ENCODE results near the gene CATSPERD.

CATSPERD gene

DNA sequence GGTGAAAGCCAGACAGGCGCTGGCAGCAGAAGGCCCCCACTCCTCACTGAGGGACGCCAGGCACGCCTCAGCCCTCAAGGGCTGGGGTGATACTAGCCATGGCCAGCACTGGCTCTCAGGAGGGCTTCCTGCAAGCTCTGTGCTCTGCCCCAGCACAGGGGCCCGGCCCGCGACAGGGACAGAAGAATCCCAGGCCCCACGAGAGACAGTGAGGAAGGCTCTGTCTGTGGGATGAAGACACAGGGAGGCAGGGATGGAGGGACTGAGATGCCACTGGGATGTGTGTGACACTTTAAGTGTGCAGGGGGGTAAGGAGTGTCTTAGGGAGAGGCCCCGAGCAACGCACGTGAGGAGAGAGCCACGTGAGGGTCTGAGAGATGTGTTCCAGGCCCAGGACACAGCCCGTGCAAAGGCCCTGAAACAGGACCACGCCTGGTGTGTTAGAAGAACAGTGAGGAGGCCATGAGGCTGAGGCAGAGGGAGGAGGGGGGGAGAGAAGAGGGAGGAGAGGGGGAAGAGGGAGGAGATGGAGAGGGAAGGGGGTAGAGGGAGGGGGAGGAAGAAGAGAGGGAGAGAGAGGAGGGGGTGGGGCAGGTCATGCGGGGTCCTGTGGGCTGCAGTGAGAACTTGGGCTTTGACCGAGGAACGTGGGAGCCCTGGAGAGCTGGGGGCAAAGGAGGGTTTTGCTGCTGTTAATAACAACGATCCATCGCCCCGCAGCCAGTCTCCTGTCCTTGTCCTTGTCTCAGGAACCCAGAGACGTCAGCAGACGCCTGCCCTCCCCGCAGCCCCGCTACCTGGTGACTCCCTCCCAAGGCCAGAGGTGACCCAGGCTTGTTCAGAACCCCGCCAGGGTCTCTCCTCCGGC, 23.2 kb upstream of the CATSPERD start:
- H3K4me2 ChIP-seq (ENCODE audit: low read length) = no peak overlapping the region
- no peak overlapping the region for H3K27ac ChIP-seq (ENCODE audit: low read depth, low read length)
- no peak overlapping the region for H2BK12ac ChIP-seq (ENCODE audit: low read length)
- no CpG with 5 or more reads among the region's 25 CpGs for WGBS (ENCODE audit: extremely low coverage, insufficient coverage, insufficient read length)
- H3K18ac ChIP-seq (ENCODE audit: low read length) = no peak overlapping the region
- H3K36me3 ChIP-seq (ENCODE audit: control insufficient read depth in 1 of 2, insufficient read depth in 2 of 2, low read length in 2 of 2) = peaks cover 76 to 84% of the 10 kb centered on the region in 2 experiments
- H2BK5ac ChIP-seq (ENCODE audit: low read depth, low read length, poor library complexity) = no peak overlapping the region
- peaks cover 7% of the 10 kb centered on the region for H3K9me3 ChIP-seq (ENCODE audit: insufficient read depth, low read depth, low read length)
- no peak overlapping the region for H3K9ac ChIP-seq (ENCODE audit: low read length)
- no peak overlapping the region for H4K91ac ChIP-seq (ENCODE audit: low read depth, low read length)
- no peak overlapping the region for H4K12ac ChIP-seq (ENCODE audit: low read depth, low read length)
- H3K79me1 ChIP-seq (ENCODE audit: low read length) = no peaks in the 10 kb centered on the region
- DNase-seq = no peak
- H3K4me1 ChIP-seq (ENCODE audit: control insufficient read depth in 1 of 2, insufficient read depth in 2 of 2, low read length in 2 of 2) = no peaks in the 10 kb centered on the region
- no peak overlapping the region for H2BK120ac ChIP-seq (ENCODE audit: insufficient read depth, low read length, poor library complexity)
- H3K4me3 ChIP-seq (ENCODE audit: low read depth, low read length) = no peak overlapping the region
- no peak overlapping the region for H4K8ac ChIP-seq (ENCODE audit: low read depth, low read length)
- H3K79me2 ChIP-seq (ENCODE audit: control insufficient read depth, insufficient read depth, low read length, poor library complexity) = peaks cover 11% of the 10 kb centered on the region
- no peak overlapping the region for H3K4ac ChIP-seq (ENCODE audit: low read depth, low read length)
- no peak overlapping the region for H2AFZ ChIP-seq (ENCODE audit: insufficient read depth, low read length, poor library complexity)
- no peak overlapping the region for H2AK5ac ChIP-seq (ENCODE audit: low read length)
- H3K23ac ChIP-seq (ENCODE audit: low read length) = no peak overlapping the region
- H3K14ac ChIP-seq (ENCODE audit: low read length) = no peak overlapping the region
- H3K27me3 ChIP-seq (ENCODE audit: insufficient read depth, low read length) = no peaks in the 10 kb centered on the region

DNA sequence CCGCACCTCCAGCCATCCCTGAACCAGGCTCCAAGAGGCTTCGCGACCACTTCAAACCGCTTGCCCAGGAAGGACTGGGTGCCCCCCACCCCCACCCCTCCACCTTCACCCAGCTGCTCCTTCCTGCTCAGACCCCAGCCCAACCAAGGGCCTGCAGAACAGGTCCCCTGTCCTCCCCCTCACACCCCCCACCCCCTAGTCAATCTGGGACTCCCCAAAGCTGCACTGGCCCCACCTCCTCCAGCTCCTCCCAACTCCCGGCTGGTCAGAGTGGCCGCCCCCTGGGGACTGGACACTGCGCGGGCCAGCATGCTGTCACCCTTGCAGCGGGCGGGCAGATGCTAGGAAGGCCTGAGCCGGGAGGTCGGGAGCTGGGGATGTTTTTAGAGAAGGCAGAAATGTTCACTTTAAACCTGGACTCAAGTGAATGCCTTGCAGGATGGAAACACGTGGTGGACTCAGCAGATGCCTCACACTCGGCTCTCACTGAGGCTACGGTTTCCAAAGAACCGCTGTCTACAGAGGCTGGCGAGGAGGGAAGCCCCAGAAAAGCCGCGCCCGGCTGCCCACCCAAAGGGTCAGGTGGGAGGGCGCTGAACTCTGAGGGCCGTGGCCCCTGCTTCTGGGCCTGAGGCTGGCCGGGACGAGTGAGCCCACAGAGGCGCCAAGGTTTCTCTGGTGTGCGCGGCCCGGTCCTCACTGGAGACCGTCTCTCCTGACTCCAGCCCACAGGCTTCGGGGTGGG, 22.4 kb upstream of the CATSPERD start:
- no peak overlapping the region for H3K14ac ChIP-seq (ENCODE audit: low read length)
- no peak overlapping the region for H4K8ac ChIP-seq (ENCODE audit: low read depth, low read length)
- H3K9ac ChIP-seq (ENCODE audit: low read length) = no peak overlapping the region
- no peak overlapping the region for H3K4me2 ChIP-seq (ENCODE audit: low read length)
- no peak overlapping the region for H4K91ac ChIP-seq (ENCODE audit: low read depth, low read length)
- H4K12ac ChIP-seq (ENCODE audit: low read depth, low read length) = no peak overlapping the region
- H3K9me3 ChIP-seq (ENCODE audit: insufficient read depth, low read depth, low read length) = peaks cover 7% of the 10 kb centered on the region
- no peak overlapping the region for H2BK12ac ChIP-seq (ENCODE audit: low read length)
- peaks cover 4% of the 10 kb centered on the region for H3K79me2 ChIP-seq (ENCODE audit: control insufficient read depth, insufficient read depth, low read length, poor library complexity)
- H3K18ac ChIP-seq (ENCODE audit: low read length) = no peak overlapping the region
- no peak overlapping the region for H2BK120ac ChIP-seq (ENCODE audit: insufficient read depth, low read length, poor library complexity)
- no peak overlapping the region for H3K4me3 ChIP-seq (ENCODE audit: low read depth, low read length)
- H2BK5ac ChIP-seq (ENCODE audit: low read depth, low read length, poor library complexity) = no peak overlapping the region
- no CpG with 5 or more reads among the region's 30 CpGs for WGBS (ENCODE audit: extremely low coverage, insufficient coverage, insufficient read length)
- H3K27me3 ChIP-seq (ENCODE audit: insufficient read depth, low read length) = no peaks in the 10 kb centered on the region
- no peak overlapping the region for H2AK5ac ChIP-seq (ENCODE audit: low read length)
- no peak for DNase-seq
- H3K4ac ChIP-seq (ENCODE audit: low read depth, low read length) = no peak overlapping the region
- H3K79me1 ChIP-seq (ENCODE audit: low read length) = no peaks in the 10 kb centered on the region
- no peaks in the 10 kb centered on the region for H3K4me1 ChIP-seq (ENCODE audit: control insufficient read depth in 1 of 2, insufficient read depth in 2 of 2, low read length in 2 of 2)
- no peak overlapping the region for H3K27ac ChIP-seq (ENCODE audit: low read depth, low read length)
- H3K36me3 ChIP-seq (ENCODE audit: control insufficient read depth in 1 of 2, insufficient read depth in 2 of 2, low read length in 2 of 2) = peaks cover 69 to 77% of the 10 kb centered on the region in 2 experiments
- H3K23ac ChIP-seq (ENCODE audit: low read length) = no peak overlapping the region
- H2AFZ ChIP-seq (ENCODE audit: insufficient read depth, low read length, poor library complexity) = no peak overlapping the region

DNA sequence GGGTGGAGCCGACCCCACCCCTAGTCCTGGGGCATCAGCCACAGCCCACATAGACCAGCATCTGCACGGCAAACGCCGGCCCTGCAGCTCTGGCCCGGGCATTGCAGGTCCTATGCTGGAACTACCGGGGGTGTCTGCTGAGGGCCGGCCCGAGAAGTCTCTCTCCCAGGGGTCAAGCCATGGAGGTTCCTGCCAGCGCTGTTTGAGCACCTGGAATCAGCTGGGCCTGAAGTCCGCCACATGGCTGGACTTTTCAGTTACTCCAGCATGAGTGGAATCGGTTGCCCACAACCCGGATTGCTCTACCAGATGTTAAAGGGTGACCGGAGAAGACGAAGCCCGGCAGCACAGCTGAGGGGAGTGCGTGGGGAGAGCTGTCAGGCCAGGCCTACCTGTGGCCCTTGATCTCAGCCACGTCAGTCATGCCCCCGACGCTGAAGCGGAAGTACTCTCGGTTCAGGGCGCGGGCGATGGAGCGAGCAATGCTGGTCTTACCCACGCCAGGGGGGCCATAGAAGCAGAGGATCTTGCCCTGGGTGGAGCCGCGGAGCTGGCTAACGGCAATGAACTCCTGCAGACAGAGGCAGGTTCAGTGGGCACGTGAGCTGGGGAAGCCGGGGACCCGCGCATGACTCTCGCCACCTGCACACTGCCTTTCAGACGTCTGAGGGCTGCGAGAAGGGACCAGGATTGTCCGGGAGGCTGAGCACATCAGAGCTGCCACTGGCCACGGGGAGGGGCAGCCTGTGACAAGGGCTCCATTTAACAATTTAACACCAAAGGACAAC, 21.6 kb upstream of the CATSPERD start:
- no peak overlapping the region for H3K4ac ChIP-seq (ENCODE audit: low read depth, low read length)
- H3K27me3 ChIP-seq (ENCODE audit: insufficient read depth, low read length) = no peaks in the 10 kb centered on the region
- H4K91ac ChIP-seq (ENCODE audit: low read depth, low read length) = no peak overlapping the region
- no peak overlapping the region for H2BK12ac ChIP-seq (ENCODE audit: low read length)
- H2AK5ac ChIP-seq (ENCODE audit: low read length) = no peak overlapping the region
- H3K4me1 ChIP-seq (ENCODE audit: control insufficient read depth in 1 of 2, insufficient read depth in 2 of 2, low read length in 2 of 2) = no peaks in the 10 kb centered on the region
- H3K36me3 ChIP-seq (ENCODE audit: control insufficient read depth in 1 of 2, insufficient read depth in 2 of 2, low read length in 2 of 2) = peaks cover 69 to 77% of the 10 kb centered on the region in 2 experiments
- H2BK120ac ChIP-seq (ENCODE audit: insufficient read depth, low read length, poor library complexity) = no peak overlapping the region
- no peak overlapping the region for H3K4me3 ChIP-seq (ENCODE audit: low read depth, low read length)
- no peaks in the 10 kb centered on the region for H3K79me1 ChIP-seq (ENCODE audit: low read length)
- H2AFZ ChIP-seq (ENCODE audit: insufficient read depth, low read length, poor library complexity) = no peak overlapping the region
- H3K23ac ChIP-seq (ENCODE audit: low read length) = no peak overlapping the region
- no peak overlapping the region for H2BK5ac ChIP-seq (ENCODE audit: low read depth, low read length, poor library complexity)
- no peak for DNase-seq
- peaks cover 9% of the 10 kb centered on the region for H3K9me3 ChIP-seq (ENCODE audit: insufficient read depth, low read depth, low read length)
- no CpG with 5 or more reads among the region's 38 CpGs for WGBS (ENCODE audit: extremely low coverage, insufficient coverage, insufficient read length)
- H4K8ac ChIP-seq (ENCODE audit: low read depth, low read length) = no peak overlapping the region
- no peak overlapping the region for H3K18ac ChIP-seq (ENCODE audit: low read length)
- no peak overlapping the region for H3K4me2 ChIP-seq (ENCODE audit: low read length)
- no peaks in the 10 kb centered on the region for H3K79me2 ChIP-seq (ENCODE audit: control insufficient read depth, insufficient read depth, low read length, poor library complexity)
- no peak overlapping the region for H3K14ac ChIP-seq (ENCODE audit: low read length)
- no peak overlapping the region for H4K12ac ChIP-seq (ENCODE audit: low read depth, low read length)
- no peak overlapping the region for H3K27ac ChIP-seq (ENCODE audit: low read depth, low read length)
- no peak overlapping the region for H3K9ac ChIP-seq (ENCODE audit: low read length)

DNA sequence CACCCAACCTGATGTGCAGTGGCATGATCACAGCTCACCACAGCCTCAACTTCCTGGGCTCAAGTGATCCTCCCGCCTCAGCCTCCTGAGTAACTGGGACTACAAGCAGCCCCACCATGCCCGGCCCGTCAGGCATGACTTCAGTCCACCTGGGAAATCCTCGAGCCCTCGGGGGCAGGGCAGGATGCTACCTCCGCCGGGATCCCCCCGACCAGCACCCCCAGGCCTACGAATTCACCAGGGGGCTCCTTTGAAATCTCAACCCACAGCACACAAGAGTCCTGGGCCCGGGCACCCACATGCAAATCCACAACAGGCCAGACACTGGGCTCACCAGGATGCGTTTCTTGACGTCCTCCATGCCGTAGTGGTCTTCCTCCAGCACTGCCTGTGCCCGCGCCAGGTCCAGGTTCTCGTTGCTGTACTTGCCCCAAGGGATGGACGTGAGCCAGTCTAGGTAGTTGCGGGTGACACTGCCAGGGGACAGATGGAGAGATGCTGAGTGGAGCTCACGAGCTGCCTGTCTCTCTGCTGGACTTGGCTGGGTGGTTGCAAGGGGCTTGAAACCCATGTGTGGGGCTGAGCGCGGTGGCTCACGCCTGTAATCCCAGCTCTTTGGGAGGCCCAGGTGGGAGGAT, 19.9 kb upstream of the CATSPERD start:
- no peak overlapping the region for H3K18ac ChIP-seq (ENCODE audit: low read length)
- no peaks in the 10 kb centered on the region for H3K27me3 ChIP-seq (ENCODE audit: insufficient read depth, low read length)
- no peak overlapping the region for H2AK5ac ChIP-seq (ENCODE audit: low read length)
- H2AFZ ChIP-seq (ENCODE audit: insufficient read depth, low read length, poor library complexity) = no peak overlapping the region
- H4K12ac ChIP-seq (ENCODE audit: low read depth, low read length) = no peak overlapping the region
- no peak overlapping the region for H2BK5ac ChIP-seq (ENCODE audit: low read depth, low read length, poor library complexity)
- H2BK120ac ChIP-seq (ENCODE audit: insufficient read depth, low read length, poor library complexity) = no peak overlapping the region
- peak overlapping the region; percentile 21 for H3K4me3 ChIP-seq (ENCODE audit: low read depth, low read length)
- no CpG with 5 or more reads among the region's 22 CpGs for WGBS (ENCODE audit: extremely low coverage, insufficient coverage, insufficient read length)
- H3K9ac ChIP-seq (ENCODE audit: low read length) = no peak overlapping the region
- no peaks in the 10 kb centered on the region for H3K4me1 ChIP-seq (ENCODE audit: control insufficient read depth in 1 of 2, insufficient read depth in 2 of 2, low read length in 2 of 2)
- H3K4ac ChIP-seq (ENCODE audit: low read depth, low read length) = no peak overlapping the region
- DNase-seq = no peak
- peaks cover 9% of the 10 kb centered on the region for H3K9me3 ChIP-seq (ENCODE audit: insufficient read depth, low read depth, low read length)
- H3K4me2 ChIP-seq (ENCODE audit: low read length) = no peak overlapping the region
- H4K8ac ChIP-seq (ENCODE audit: low read depth, low read length) = no peak overlapping the region
- no peak overlapping the region for H3K27ac ChIP-seq (ENCODE audit: low read depth, low read length)
- H3K36me3 ChIP-seq (ENCODE audit: control insufficient read depth in 1 of 2, insufficient read depth in 2 of 2, low read length in 2 of 2) = peaks cover 68 to 76% of the 10 kb centered on the region in 2 experiments
- no peak overlapping the region for H2BK12ac ChIP-seq (ENCODE audit: low read length)
- H4K91ac ChIP-seq (ENCODE audit: low read depth, low read length) = no peak overlapping the region
- H3K14ac ChIP-seq (ENCODE audit: low read length) = no peak overlapping the region
- no peaks in the 10 kb centered on the region for H3K79me1 ChIP-seq (ENCODE audit: low read length)
- H3K79me2 ChIP-seq (ENCODE audit: control insufficient read depth, insufficient read depth, low read length, poor library complexity) = no peaks in the 10 kb centered on the region
- no peak overlapping the region for H3K23ac ChIP-seq (ENCODE audit: low read length)

Data from trophoblast cell (in vitro differentiated cells and primary cell).